Stimulated activated naive CD4-positive, alpha-beta T cell treated with Interleukin-2 at 50 U/mL for 16 hours (primary cell): ENCODE measurements around the gene SNX9.
"Not testable (repeated sequence)": the region's sequence is repeated elsewhere in the genome, so short reads cannot be mapped to it uniquely, and the experiment has no call there.

Experiments
- DNase-seq: peaks from one replicate; lab custom pipeline; 2025; lab: John Stamatoyannopoulos, UW

SNX9 gene

DNA sequence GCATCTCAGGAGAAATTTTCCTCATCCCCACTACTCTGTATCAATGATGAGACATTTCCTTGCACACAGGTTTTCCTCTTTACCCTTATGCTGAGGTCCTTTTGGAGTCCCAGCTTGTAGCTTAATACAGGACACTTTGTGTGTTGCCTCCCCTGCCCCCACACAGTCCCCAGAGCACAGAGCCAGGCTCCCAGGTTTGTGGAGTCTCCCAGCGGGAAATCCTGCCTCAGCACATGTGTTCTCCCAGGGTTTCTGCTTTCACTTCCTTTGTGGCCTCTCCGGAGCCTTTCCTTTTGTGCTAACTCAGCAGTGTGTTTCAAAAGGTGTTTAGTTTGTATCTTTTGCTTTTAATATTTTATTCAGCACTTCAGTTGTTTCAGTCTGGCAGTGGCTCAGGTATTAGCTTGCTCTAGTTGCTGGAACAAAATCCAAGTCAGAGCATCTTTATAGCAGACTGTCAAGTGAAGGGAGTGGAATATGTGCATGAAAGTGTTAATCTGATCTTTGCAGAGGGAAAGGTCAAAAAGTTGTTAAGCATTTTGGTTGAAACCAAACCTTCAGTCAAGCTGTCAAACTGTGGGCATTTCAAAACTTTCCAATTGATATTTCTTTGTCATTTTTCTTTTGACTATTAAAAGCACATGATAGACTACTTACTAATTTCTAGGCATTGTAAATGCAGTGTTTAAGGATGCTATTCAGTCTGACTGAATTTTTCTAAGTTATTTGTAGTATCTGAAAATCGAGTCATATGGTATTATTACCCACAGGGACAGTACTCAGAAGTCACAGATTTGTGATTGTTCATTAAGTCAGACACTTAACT is 8.6 kb downstream of the SNX9 start:
- DNase-seq = no peak

DNA sequence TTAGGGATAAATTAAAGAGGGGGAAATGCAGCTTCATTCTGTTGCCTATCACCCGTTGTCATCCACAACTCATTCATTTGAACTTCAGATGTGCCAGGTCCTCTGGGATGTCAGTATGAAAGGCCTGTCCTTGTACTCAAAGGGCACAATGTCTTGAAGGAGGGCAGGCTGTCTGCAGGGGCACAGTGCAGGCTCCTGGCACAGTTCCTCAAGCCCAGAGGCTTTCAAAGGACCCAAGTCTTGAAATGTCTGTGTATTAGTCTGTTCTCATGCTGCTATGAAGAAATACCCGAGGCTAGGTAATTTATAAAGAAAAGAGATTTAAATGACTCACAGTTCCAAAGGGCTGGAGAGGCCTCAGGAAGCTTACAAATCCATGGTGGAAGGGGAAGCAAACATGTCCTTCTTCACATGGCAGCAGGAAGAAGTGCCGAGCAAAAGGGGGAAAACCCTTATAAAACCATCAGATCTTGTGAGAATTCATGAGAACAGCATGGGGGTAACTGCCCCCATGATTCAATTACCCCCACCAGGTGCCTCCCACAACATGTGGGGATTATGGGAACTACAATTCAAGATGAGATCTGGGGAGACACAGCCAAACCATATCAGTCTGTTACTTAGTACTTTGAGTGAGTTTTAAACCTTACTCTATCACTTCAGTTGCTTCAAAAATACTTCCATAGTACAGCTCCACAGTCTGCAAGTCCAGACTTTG is 9.4 kb downstream of the SNX9 start:
- DNase-seq = no peak

- DNase-seq = no peak
These were observed 11.5 kb downstream of the SNX9 start for GRCh38 chr6:157834549-157834948.

GRCh38 chr6:157838718-157839430 is 15.8 kb downstream of the SNX9 start:
- DNase-seq = no peak

GRCh38 chr6:157839606-157840005 is 16.6 kb downstream of the SNX9 start:
- no peak for DNase-seq

DNA sequence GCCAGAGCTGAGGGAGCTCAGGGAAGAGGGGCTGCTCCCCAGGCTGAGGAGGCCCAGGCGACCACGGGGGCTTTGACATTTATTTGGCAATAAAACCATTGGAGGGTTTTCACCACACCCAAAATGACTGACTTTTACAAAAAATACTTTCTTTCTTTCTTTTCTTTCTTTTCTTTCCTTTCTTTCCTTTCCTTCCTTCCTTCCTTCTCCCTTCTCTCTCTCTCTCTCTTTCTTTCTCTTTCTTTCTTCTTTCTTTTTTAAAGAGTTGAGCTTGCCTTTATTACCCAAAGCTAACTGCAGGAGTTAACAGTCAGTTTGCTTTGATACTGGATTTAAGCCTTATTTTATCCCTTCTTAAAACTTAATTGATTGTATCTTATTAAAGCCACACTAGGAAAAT is 17.2 kb downstream of the SNX9 start:
- DNase-seq = no peak

DNA sequence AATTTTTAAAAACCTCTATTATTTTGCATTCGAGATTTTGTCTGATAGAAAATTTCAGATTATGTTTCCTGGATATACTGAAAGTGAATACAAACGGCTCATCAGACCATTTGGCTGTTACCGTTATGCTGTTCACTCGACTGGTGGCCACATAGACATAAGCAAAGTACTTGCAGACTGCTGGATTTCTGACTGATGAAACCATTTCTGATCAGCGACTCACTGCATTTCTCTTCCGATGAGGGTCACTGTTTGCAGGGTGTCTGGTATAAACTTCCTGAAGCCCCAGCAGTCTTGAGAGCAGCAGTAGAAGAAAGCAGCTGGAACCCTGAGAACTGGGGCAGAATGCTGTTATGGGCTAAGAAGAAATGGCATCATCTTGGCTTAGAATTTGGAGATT is 17.7 kb downstream of the SNX9 start:
- no peak for DNase-seq

DNA sequence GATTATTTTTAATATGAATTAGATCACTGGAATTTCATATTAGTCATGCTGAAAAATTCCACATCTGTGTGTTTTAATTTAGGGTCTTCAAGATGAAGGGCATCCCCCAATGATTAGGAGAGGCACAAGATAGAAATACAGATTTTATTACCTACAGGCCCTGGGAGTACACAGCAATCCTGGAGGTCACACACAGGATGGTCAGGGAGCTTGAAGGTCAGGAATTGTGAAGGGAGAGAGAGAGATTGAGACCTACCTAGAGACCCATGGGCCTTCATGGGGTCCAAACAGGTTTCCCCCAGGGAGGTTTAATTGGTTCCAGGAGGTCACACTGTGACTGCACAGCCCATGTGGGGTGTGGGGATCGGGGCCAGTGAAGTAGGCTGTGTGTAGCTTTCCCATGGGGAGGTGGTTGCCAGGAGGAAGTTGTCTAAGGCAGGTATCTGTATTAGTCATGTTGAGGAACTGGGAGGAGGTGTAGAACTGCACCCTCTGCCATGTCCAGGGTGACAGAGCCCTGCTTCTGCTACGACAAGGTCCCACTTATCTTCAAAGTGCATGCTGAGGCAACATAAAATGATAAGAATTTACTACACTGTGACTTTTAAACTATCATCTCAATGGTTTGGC is 18.3 kb downstream of the SNX9 start:
- no peak for DNase-seq

GRCh38 chr6:157842212-157842611 is 19.2 kb downstream of the SNX9 start:
- no peak for DNase-seq

DNA sequence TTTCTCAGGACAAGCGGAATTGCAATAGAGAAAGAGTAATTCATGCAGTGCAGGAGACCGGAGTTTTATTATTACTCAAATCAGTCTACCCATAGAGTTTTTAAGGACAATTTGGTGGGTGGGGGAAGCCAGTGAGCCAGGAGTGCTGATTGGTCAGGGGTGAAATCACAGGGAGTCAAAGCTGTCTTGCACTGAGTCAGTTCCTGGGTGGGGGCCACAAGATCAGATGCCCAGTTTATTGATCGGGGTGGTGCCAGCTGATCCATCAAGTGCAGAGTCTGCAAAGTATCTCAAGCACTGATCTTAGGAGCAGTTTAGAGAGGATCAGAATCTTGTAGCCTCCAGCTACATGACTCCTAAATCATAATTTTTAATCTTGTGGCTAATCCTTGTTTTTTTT is 21.1 kb downstream of the SNX9 start:
- not testable (repeated sequence) for DNase-seq

- no peak for DNase-seq
These were observed 22.6 kb downstream of the SNX9 start for GRCh38 chr6:157845493-157846259.

GRCh38 chr6:157847846-157848245 is 24.8 kb downstream of the SNX9 start:
- no peak for DNase-seq

DNA sequence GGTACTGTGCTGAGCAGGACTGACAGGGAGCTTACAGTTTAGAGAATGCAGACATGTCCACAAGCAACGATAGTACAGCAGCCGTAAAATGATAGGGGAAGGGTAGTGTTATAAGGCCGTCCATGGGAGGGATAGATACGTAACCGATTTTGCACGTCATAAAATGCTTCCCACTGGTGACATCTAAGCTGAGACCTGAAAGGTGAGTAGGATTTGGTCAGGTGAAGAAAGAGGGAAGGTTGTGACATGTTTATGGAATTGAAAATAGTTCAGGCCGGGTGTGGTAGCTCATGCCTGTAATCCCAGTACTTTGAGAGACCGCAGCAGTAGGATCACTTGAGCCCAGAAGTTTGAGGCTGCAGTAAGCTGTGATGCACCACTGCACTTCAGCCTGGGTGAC is 25.6 kb downstream of the SNX9 start:
- DNase-seq = no peak

DNA sequence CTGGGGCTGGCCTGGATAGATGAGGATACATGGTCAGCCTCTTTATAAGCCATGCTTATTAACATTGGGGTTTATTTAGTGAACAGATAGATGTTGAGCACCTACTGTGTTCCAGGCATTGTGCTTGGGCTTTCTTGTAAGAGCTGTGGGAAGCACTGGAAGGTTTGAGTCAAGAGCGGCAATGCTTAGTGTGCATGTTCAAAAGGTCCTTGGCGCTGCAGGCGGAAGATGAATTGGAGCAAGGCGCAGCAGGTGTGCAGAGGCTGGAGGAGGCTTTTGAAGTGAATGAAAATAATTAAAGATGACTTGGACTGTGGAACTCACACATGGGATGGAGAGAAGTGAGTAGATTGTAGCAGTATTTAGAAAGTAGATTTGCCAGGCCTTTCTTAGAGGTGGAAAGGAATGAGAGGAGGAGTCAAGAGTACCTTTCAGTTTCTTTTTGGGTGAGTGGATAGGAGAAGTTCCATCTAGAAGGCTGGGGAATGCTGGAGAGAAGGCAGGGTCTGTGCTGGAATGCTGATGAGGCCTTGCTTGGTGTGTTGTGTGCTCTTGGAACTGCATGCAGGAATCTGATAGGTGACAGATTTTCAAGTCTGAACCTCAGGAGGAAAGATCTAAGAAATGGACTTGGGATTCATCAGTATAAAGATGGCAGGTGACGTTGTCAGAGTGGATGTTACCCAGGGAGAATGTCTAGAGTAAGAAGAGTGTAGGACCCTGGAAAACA is 26.4 kb downstream of the SNX9 start:
- DNase-seq = no peak

DNA sequence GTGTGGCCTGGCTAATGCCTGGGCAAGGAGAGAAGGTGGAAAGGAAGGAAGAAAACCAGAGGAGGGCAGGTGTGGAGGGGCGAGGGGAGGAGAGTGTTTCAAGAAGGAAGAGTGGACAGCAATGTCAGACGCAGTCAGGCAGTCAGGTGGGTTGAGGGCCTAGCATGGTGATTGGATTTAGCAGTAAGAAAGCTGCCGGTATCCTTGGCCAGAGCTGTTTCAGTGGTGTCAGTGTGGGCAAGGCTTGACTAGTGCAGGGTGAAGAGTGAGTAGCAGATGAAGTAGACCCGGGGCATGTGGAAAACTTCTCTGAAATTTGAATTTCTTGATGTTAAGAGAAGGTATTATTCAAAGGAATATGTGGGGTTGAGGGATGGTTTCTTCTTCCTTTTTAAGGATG is 27.0 kb downstream of the SNX9 start:
- no peak for DNase-seq

GRCh38 chr6:157853018-157853805 is 30.2 kb downstream of the SNX9 start:
- no peak for DNase-seq

- no peak for DNase-seq
These were observed 31.0 kb downstream of the SNX9 start for GRCh38 chr6:157853902-157854502.

GRCh38 chr6:157855325-157855724 is 32.3 kb downstream of the SNX9 start:
- DNase-seq = no peak

DNA sequence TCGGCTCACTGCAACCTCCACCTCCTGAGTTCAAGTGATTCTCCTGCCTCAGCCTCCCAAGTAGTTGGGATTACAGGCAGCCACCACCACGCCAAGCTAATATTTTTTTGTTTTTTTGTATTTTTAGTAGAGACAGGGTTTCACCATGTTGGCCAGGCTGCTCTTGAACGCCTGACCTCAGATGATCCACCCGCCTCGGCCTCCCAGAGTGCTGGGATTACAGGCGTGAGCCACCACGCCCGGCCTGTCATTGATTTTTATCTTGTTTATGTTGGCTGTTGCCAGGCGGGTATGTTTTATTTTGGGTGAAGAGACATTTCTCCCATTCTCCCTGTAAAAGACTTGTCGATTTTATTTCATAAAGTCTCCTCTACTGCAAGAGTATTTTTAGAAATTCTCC is 32.8 kb downstream of the SNX9 start:
- not testable (repeated sequence) for DNase-seq

DNA sequence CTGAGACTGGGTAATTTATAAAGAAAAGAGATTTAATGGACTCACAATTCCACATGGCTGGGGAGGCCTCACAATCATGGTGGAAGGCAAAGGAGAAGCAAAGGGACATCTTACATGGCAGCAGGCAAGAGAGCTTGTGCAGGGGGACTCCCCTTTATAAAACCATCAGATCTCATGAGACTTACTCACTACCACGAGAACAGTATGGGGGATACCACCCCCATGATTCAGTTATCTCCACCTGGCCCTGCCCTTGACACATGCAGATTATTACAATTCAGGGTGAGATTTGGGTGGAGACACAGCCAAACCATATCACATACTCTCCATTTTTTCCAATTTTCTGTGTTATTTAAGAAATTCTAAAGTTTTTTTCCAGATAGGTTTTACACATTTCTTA is 35.6 kb downstream of the SNX9 start:
- not testable (repeated sequence) for DNase-seq
